Mammary epithelial cell (primary cell): Measurements from ENCODE around the gene COMMD10.

ENCODE experiments used
- CTCF ChIP-seq, 2 donors: IDR thresholded peaks in 1 of 2; conservative IDR thresholded peaks in 1 of 2; 2 replicates each; pipeline ENCODE4 v1.5.1; 2011 to 2012; ENCODE audit warnings: inconsistent platforms in 2 of 2, low read length in 2 of 2, mild to moderate bottlenecking in 2 of 2, control low read depth in 1 of 2, low read depth in 1 of 2; ENCODE audit not compliant: insufficient read depth in 1 of 2; ENCODE audit errors: extremely low read depth in 1 of 2
- EZH2 ChIP-seq: IDR thresholded peaks from 2 replicates; pipeline ENCODE4 v1.6.1; 2012; ENCODE audit warnings: low read length, inconsistent platforms, borderline replicate concordance

DNA sequence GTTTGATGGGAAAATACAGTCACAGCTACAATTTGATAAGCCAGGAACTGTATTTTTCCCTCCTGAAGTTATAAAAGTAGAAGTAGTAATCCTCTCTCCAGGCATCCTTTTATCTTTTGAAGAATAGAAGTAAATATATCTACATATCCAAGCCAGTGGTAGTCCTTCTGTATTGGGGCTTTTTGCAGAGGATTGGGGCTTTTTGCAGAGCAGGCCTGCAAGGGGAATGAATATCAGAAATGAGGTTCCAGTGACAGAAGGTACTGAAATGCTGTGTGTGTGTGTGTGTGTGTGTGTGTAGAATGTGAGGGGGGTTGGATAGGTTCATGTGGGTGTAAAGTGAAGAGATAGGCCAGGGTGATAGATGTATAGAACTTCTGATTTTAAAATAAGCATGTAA lies 127.4 kb downstream of the COMMD10 start:
- TF ChIP-seq CTCF (conservative IDR thresholded peaks at IDR 0.05 in 1 of 2, IDR thresholded peaks at IDR 0.05 in 1 of 2; ENCODE audit: extremely low read depth in 1 of 2, insufficient read depth in 1 of 2, low read depth in 1 of 2, low read length in 2 of 2) (no peak), EZH2 (no peak)
